SK-N-SH (cell line): Measurements from ENCODE around the gene SLC7A8. TPM values are rescaled to one million over a fixed set of nuclear protein-coding genes. Genes with fewer than 3 reads are reported as not detected.

Experiments used
- CTCF ChIA-PET: fragments of 300-600, 350-600 bp; formaldehyde crosslinking; extraction: SDS; loops from one replicate; lab custom pipeline; 2021; lab: Yijun Ruan, JAX
- POLR2A ChIA-PET: fragments of 350-600 bp; sonication (Branson Sonifier 250); formaldehyde crosslinking; extraction: SDS; loops from one replicate; lab custom pipeline; 2020; ENCODE audit warnings: antibody characterized with exemption, inconsistent platforms; lab: Yijun Ruan, JAX
- DNase-seq: peaks from one replicate; pipeline ENCODE4 v3.0.0; 2012
- H2AFZ ChIP-seq: fragments of 200-600 bp; sonication (generic); 2 replicates; pipeline ENCODE4 v1.8.1; 2016; ENCODE audit warnings: antibody characterized with exemption, mild to moderate bottlenecking, low read depth
- H3F3A ChIP-seq: fragments of 200-600 bp; sonication (generic); replicated peaks from 2 replicates; pipeline ENCODE3; 2016; ENCODE audit warnings: antibody characterized with exemption, mild to moderate bottlenecking; ENCODE audit not compliant: insufficient read depth
- H3K27ac ChIP-seq, 2 experiments: fragments of 200-500 bp in 1 of 2; fragments of 200-600 bp in 1 of 2; sonication (Bioruptor generic) in 1 of 2; sonication (generic), shearing (Covaris generic) in 1 of 2; 2 replicates each; pipeline versions ENCODE4 v1.5.1 to v1.6.1; 2014 to 2016; ENCODE audit warnings: low read depth in 2 of 2, inconsistent platforms in 1 of 2, low read length in 1 of 2, mild to moderate bottlenecking in 1 of 2, mixed read lengths in 1 of 2
- H3K27me3 ChIP-seq: fragments of 200-600 bp; sonication (generic), shearing (Covaris generic); 2 replicates; pipeline ENCODE4 v1.6.1; 2016; ENCODE audit warnings: mixed run types; ENCODE audit not compliant: insufficient read depth
- H3K36me3 ChIP-seq, 2 experiments: fragments of 200-500 bp in 1 of 2; fragments of 200-600 bp in 1 of 2; sonication (Bioruptor generic) in 1 of 2; sonication (generic) in 1 of 2; replicated peaks in 1 of 2; 2 replicates each; pipeline versions ENCODE3 to v1.5.1; 2014 to 2016; ENCODE audit warnings: low read length in 1 of 2, mild to moderate bottlenecking in 1 of 2; ENCODE audit not compliant: insufficient read depth in 2 of 2, control insufficient read depth in 1 of 2
- H3K4me1 ChIP-seq, 2 experiments: fragments of 200-500 bp in 1 of 2; fragments of 200-600 bp in 1 of 2; sonication (Bioruptor generic) in 1 of 2; sonication (generic), shearing (Covaris generic) in 1 of 2; 2 replicates each; pipeline versions ENCODE4 v1.5.1 to v1.6.1; 2014 to 2016; ENCODE audit warnings: low read depth in 1 of 2, low read length in 1 of 2, mixed run types in 1 of 2; ENCODE audit not compliant: insufficient read depth in 2 of 2, control insufficient read depth in 1 of 2
- H3K4me2 ChIP-seq: fragments of 200-600 bp; sonication (generic), shearing (Covaris generic); 2 replicates; pipeline ENCODE4 v1.6.1; 2017; ENCODE audit warnings: mixed run types
- H3K4me3 ChIP-seq, 2 experiments: fragments of 200-500 bp in 1 of 2; fragments of 200-600 bp in 1 of 2; sonication (Bioruptor generic) in 1 of 2; sonication (generic), shearing (Covaris generic) in 1 of 2; 2 replicates each; pipeline versions ENCODE4 v1.5.1 to v1.8.1; 2014 to 2016; ENCODE audit warnings: low read depth in 2 of 2, inconsistent platforms in 1 of 2, low read length in 1 of 2, mild to moderate bottlenecking in 1 of 2, mixed read lengths in 1 of 2, moderate library complexity in 1 of 2
- H3K79me2 ChIP-seq: fragments of 200-600 bp; sonication (generic); 2 replicates; pipeline ENCODE4 v1.8.1; 2017; ENCODE audit warnings: mild to moderate bottlenecking; ENCODE audit not compliant: insufficient read depth
- H3K9ac ChIP-seq: fragments of 200-600 bp; sonication (generic); 2 replicates; pipeline ENCODE4 v1.6.1; 2017; ENCODE audit warnings: mixed run types
- H3K9me2 ChIP-seq: fragments of 200-600 bp; sonication (generic); 2 replicates; pipeline ENCODE4 v1.6.1; 2017; ENCODE audit warnings: mixed run types
- H3K9me3 ChIP-seq: fragments of 200-600 bp; sonication (generic); 2 replicates; pipeline ENCODE4 v1.6.1; 2017; ENCODE audit warnings: mixed run types, mild to moderate bottlenecking, moderate library complexity
- H4K20me1 ChIP-seq: fragments of 200-600 bp; sonication (generic); 2 replicates; pipeline ENCODE4 v1.6.1; 2017; ENCODE audit warnings: mild to moderate bottlenecking, mixed run types; ENCODE audit not compliant: insufficient read depth
- ELF1 ChIP-seq: IDR thresholded peaks from 2 replicates; pipeline ENCODE4 v1.4.0; 2012
- EZH2phosphoT487 ChIP-seq: fragments of 200-600 bp; sonication (generic); IDR thresholded peaks from 2 replicates; pipeline ENCODE4 v1.6.1; 2017; ENCODE audit warnings: low read depth, mixed run types, mild to moderate bottlenecking, antibody characterized with exemption, moderate library complexity, borderline replicate concordance
- FOSL2 ChIP-seq: IDR thresholded peaks from 2 replicates; pipeline ENCODE4 v1.4.0; 2012; ENCODE audit warnings: low read depth, mild to moderate bottlenecking, moderate library complexity, borderline replicate concordance
- MEF2A ChIP-seq: IDR thresholded peaks from 2 replicates; pipeline ENCODE4 v1.4.0; 2012; ENCODE audit warnings: low read depth, borderline replicate concordance
- RFX5 ChIP-seq: IDR thresholded peaks from 2 replicates; pipeline ENCODE4 v1.6.1; 2012; ENCODE audit warnings: mild to moderate bottlenecking, improper control_type of control experiment, low read length
- RXRA ChIP-seq: IDR thresholded peaks from 2 replicates; pipeline ENCODE4 v1.4.0; 2012; ENCODE audit warnings: low read depth, mild to moderate bottlenecking, borderline replicate concordance
- SIN3A ChIP-seq: IDR thresholded peaks from 2 replicates; pipeline ENCODE4 v1.6.1; 2012; ENCODE audit warnings: low read depth, mild to moderate bottlenecking, low read length, moderate library complexity, borderline replicate concordance
- TAF1 ChIP-seq: IDR thresholded peaks from 2 replicates; pipeline ENCODE4 v1.6.1; 2012; ENCODE audit warnings: low read depth, mild to moderate bottlenecking, low read length, moderate library complexity, borderline replicate concordance
- TCF12 ChIP-seq: IDR thresholded peaks from 2 replicates; pipeline ENCODE4 v1.4.0; 2012
- WGBS: methylation state at CpG from one replicate; pipeline ENCODE4 v1.1.6; 2017; ENCODE audit warnings: low lambda C conversion rate; 5-methylcytosine and 5-hydroxymethylcytosine counted together
- polyA plus RNA-seq, 3 experiments: library from polyadenylated mRNA; depleted of rRNA; stranded (reverse); fragments of >200 nt; gene quantifications; 2 replicates each; pipeline ENCODE4 v1.2.3, GENCODE V29; 2012
- TF ChIP-seq, protein P1 (sequence below): IDR thresholded peaks from 2 replicates; pipeline ENCODE4 v1.6.1; 2012; ENCODE audit warnings: mild to moderate bottlenecking, low read depth, low read length, moderate library complexity
- TF ChIP-seq, protein P2 (sequence below): fragments of 200-600 bp; sonication (generic); IDR thresholded peaks from 2 replicates; pipeline ENCODE4 v1.6.1; 2017; ENCODE audit warnings: antibody characterized with exemption, mild to moderate bottlenecking, moderate library complexity
- TF ChIP-seq, protein P3 (sequence below): IDR thresholded peaks from 2 replicates; pipeline ENCODE4; 2012
- TF ChIP-seq, protein P4 (sequence below): IDR thresholded peaks from 2 replicates; pipeline ENCODE4 v1.4.0; 2012; ENCODE audit warnings: low read depth, borderline replicate concordance

SLC7A8 gene
- polyA plus RNA-seq, 1 of the 3 experiments (the other 2 are of a cell fraction), result 1.4 TPM

DNA sequence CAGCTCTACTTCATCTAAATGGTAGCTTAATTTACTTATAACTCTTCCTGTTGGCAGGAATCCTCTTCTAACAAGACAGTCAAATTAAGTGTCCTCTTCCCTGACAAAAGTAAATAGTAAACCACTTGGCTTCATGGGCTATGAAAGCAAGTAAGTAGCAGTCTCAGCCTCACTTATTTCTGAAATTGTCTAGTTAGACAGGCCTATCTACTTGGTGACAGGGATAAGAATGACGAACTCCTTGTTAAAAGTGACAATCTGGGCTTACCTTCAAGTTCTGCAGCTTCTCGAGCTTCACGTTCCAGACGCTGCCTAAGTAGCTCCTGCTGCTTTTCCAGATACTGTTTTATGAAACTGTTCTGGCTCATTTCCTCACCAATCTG, 93.2 kb downstream of the SLC7A8 start:
- no peak for DNase-seq
- H3K9me2 ChIP-seq, result no peaks in the 10 kb centered on the region
- H3K4me1 ChIP-seq, result peaks cover 4 to 6% of the 10 kb centered on the region in 2 experiments; a peak in 3 of 4 replicates
- peaks cover 87% of the 10 kb centered on the region for H3K79me2 ChIP-seq
- no peak overlapping the region for H2AFZ ChIP-seq
- H3K36me3 ChIP-seq, result peaks cover 63 to 75% of the 10 kb centered on the region in 2 experiments
- POLR2A ChIA-PET, result interaction anchor here (0.6 kb wide), 1 partner anchor 9 kb away, joined by 3 read pairs; no protein-coding TSS in a partner anchor
- no peak overlapping the region for H3K27ac ChIP-seq
- peaks cover 11% of the 10 kb centered on the region for H3F3A ChIP-seq
- H4K20me1 ChIP-seq, result peaks cover 27% of the 10 kb centered on the region
- WGBS, result 96% methylated on average over 4 of the region's 4 CpGs
- H3K4me3 ChIP-seq, result no peak overlapping the region
- TF ChIP-seq FOSL2 (no peak), EZH2phosphoT487 (no peak), ELF1 (no peak), MEF2A (no peak), RXRA (no peak), SIN3A (no peak), TAF1 (no peak), TCF12 (no peak), RFX5 (no peak)
- TF ChIP-seq, protein P1, sequence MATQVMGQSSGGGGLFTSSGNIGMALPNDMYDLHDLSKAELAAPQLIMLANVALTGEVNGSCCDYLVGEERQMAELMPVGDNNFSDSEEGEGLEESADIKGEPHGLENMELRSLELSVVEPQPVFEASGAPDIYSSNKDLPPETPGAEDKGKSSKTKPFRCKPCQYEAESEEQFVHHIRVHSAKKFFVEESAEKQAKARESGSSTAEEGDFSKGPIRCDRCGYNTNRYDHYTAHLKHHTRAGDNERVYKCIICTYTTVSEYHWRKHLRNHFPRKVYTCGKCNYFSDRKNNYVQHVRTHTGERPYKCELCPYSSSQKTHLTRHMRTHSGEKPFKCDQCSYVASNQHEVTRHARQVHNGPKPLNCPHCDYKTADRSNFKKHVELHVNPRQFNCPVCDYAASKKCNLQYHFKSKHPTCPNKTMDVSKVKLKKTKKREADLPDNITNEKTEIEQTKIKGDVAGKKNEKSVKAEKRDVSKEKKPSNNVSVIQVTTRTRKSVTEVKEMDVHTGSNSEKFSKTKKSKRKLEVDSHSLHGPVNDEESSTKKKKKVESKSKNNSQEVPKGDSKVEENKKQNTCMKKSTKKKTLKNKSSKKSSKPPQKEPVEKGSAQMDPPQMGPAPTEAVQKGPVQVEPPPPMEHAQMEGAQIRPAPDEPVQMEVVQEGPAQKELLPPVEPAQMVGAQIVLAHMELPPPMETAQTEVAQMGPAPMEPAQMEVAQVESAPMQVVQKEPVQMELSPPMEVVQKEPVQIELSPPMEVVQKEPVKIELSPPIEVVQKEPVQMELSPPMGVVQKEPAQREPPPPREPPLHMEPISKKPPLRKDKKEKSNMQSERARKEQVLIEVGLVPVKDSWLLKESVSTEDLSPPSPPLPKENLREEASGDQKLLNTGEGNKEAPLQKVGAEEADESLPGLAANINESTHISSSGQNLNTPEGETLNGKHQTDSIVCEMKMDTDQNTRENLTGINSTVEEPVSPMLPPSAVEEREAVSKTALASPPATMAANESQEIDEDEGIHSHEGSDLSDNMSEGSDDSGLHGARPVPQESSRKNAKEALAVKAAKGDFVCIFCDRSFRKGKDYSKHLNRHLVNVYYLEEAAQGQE, result no peak
- TF ChIP-seq, protein P2, sequence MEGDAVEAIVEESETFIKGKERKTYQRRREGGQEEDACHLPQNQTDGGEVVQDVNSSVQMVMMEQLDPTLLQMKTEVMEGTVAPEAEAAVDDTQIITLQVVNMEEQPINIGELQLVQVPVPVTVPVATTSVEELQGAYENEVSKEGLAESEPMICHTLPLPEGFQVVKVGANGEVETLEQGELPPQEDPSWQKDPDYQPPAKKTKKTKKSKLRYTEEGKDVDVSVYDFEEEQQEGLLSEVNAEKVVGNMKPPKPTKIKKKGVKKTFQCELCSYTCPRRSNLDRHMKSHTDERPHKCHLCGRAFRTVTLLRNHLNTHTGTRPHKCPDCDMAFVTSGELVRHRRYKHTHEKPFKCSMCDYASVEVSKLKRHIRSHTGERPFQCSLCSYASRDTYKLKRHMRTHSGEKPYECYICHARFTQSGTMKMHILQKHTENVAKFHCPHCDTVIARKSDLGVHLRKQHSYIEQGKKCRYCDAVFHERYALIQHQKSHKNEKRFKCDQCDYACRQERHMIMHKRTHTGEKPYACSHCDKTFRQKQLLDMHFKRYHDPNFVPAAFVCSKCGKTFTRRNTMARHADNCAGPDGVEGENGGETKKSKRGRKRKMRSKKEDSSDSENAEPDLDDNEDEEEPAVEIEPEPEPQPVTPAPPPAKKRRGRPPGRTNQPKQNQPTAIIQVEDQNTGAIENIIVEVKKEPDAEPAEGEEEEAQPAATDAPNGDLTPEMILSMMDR, result no peak
- TF ChIP-seq, protein P3, sequence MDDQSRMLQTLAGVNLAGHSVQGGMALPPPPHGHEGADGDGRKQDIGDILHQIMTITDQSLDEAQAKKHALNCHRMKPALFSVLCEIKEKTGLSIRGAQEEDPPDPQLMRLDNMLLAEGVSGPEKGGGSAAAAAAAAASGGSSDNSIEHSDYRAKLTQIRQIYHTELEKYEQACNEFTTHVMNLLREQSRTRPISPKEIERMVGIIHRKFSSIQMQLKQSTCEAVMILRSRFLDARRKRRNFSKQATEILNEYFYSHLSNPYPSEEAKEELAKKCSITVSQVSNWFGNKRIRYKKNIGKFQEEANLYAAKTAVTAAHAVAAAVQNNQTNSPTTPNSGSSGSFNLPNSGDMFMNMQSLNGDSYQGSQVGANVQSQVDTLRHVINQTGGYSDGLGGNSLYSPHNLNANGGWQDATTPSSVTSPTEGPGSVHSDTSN, result no peak
- TF ChIP-seq, protein P4, sequence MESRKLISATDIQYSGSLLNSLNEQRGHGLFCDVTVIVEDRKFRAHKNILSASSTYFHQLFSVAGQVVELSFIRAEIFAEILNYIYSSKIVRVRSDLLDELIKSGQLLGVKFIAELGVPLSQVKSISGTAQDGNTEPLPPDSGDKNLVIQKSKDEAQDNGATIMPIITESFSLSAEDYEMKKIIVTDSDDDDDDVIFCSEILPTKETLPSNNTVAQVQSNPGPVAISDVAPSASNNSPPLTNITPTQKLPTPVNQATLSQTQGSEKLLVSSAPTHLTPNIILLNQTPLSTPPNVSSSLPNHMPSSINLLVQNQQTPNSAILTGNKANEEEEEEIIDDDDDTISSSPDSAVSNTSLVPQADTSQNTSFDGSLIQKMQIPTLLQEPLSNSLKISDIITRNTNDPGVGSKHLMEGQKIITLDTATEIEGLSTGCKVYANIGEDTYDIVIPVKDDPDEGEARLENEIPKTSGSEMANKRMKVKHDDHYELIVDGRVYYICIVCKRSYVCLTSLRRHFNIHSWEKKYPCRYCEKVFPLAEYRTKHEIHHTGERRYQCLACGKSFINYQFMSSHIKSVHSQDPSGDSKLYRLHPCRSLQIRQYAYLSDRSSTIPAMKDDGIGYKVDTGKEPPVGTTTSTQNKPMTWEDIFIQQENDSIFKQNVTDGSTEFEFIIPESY, result no peak
- no peaks in the 10 kb centered on the region for H3K9me3 ChIP-seq
- no peak overlapping the region for H3K4me2 ChIP-seq
- H3K9ac ChIP-seq, result no peak overlapping the region
- CTCF ChIA-PET, result interaction anchor here (0.9 to 7.5 kb wide), 9 partner anchors 13 to 104 kb away, joined by 3 to 73 read pairs (median 4); partner anchors contain the start of gene CDH24
- no peaks in the 10 kb centered on the region for H3K27me3 ChIP-seq
